Frontal cortex (tissue), 4 donors: Measurements from ENCODE around the gene SNAI1. TPM values are rescaled to one million over a fixed set of nuclear protein-coding genes. Genes with fewer than 3 reads are reported as not detected.

Experiments
- DNase-seq, 2 donors: peaks; one replicate each; pipeline ENCODE4 v3.0.0; 2012; ENCODE audit warnings: low spot score in 2 of 2
- FAIRE-seq: peaks from 2 replicates; lab custom pipeline; 2012; peaks lifted over from hg19 to GRCh38; lab: Jason Lieb, UNC
- small RNA-seq: library from RNA; depleted of rRNA; stranded (forward); fragments of <200 nt; gene quantifications from one replicate; pipeline ENCODE3, GENCODE V24; 2014
- total RNA-seq: library from RNA; depleted of rRNA; stranded (reverse); fragments of >200 nt; gene quantifications from one replicate; pipeline ENCODE4 v1.2.3, GENCODE V29; 2014
- donor health status: control.
- donor health status: control.
- donor health status: control.

SNAI1 gene
- total RNA-seq, 1 donor from 2014 or later: not detected

DNA sequence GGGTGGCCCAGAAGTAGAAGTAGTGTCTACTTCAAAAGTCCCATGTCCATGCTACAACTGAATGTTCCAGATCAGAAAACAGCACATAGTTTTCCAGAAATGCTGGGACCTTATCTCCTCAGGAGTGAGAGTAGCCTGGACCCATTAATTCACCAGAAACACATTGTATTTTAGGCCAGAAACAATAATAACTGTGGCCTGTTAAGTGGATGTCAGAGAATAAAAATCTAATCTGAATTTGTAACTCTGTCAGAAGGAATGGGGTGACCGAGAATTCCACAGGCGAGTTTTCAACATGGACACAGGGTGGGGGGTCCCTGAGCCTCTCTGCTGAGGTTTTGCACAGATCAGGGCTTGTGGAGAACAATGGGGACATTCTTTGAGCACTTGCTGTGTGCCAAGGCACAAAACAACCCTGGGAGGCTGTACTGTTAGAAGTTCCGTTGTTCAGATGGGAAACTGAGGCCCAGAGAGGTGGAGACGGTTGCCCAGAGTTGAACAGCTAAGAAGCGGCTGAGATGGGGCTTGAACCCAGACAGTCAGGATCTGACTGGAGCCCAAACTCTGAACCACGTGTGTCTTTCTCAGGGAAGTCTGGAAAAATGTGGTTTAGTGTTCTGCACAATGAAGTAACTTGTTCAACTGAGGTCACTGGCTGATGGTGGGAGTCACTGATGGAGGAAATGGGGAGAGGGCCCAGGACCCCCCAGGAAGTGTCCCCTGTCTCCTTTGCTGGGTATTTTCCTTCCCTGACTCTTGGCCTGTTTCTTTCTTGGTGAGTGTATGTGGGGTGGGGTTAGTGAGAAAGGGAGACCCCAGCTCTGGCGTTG lies 44.2 kb downstream of the SNAI1 start:
- DNase-seq (no peak), FAIRE-seq (no peak)

DNA sequence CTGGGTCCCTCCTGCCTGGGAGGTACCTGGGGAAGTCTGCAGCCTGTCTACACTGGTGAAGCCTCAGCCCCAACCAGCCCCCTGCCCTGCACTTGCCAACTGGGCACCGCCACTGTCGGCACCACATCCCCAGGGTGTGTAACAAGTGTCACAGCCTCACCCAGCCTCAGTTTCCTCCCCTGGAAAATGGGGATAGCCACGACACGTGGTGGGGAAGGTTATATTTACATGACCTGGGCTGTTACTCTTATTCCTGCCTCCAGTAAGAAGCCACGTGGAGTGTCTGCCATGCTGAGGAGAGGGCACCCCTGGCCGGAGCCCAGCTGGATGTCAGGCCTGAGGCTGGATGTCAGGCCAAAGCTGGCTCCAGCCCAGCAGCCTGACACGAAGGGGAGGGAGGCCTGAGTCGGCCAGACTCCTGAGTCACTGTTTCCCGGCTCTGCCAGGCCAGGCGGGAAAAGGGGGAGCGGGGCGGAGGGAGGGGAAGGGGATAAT lies 44.9 kb downstream of the SNAI1 start:
- FAIRE-seq (no peak), DNase-seq (peak; percentile 64 to 77)

DNA sequence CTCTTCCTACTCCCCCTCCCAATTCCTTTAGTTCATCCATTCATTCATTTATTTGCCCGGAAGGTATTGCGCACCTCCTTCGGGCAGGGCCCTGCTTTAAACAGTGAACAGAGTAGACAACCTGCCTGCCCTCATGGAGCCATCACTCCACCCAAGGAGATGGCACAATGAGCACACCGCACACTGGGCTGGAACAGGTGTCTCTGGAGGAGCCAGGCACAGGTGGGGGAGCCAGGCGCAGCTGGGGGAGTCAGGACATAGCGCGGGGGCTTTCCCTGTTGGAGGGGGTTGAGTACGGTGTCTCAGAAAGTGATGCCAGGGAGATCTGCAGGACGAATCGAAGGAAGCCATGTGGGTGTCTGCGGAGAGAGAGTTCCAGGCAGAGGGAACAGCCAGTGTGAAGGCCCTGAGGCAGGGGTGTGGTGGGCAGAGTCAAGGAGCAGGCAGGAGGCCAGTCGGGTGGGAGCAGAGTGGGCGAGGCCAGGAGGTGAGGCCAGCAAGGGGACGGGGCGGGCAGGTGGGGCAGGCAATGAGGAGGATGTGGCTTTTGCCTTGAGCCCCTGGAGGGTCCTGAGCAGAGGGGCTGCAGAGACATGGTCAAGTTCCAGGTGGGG lies 46.4 kb downstream of the SNAI1 start:
- DNase-seq (no peak), FAIRE-seq (no peak)

DNA sequence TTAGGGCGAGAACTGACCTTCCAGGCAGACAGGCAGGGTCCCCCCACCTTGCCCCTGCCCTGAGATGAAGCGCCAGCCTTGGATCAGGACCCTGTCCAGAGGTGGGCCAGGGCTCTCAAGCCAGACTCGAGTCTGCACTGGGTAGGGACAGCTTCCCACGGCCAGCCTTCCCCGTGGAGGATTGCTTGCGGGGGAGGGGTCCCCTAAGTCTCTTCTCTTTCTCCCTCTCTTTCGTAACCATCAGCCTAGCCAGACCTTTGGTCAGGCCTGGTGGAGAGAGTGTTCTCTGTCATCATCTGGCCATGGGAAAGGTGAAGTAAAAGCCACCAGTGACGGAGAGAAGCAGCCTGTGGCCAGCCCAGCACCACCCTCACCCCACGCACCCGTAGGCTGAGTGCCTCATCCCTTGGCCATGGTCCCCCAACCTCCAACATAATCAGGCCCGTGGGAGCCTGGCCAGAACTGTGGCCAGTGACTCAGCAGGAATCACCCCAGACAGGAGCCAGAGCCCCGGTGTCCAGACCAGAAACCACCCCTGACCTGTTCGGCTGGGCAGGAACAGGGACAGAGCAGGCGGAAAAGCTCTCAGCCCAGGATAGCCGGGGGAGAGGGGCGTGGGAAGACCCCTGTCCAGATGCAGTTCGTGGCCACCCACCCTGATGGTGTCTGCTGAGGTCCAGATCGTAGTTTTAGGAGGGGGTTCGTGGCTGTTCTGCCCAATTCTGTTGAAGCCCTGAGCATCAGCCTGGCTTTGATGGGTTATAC lies 47.1 kb downstream of the SNAI1 start:
- DNase-seq: no peak
- FAIRE-seq: no peak

DNA sequence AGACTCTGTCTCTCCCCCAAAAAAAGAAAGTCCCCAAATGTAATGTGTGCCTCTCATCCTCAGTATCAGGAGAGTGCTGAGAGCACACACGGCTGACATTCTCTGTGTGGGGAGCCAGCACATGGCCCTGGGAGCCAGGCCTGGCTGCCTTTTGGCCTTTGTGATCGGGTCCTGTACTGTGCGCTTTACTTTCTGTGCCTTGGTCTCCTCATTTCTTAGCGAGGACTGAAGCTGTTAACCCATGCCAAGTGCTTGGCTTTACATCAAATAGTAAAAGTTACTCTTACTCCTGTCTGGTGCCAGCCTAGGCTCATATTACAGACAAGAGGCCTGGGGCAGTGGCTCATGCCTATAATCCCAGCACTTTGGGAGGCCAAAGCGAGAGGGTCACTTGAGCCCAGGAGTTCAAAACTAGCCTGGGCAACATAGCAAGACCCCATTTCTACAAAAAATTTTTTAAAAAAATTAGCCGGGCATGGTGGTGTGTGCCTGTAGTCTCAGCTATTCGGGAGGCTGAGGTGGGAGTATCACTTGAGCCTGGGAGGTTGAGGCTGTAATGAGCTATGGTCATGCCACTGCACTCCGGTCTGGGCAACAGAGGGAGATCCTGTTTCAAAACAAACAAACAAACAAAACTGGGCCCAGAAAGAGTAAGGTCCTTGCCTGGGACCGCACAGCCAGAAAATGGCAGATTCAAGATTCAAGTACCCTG lies 50.3 kb downstream of the SNAI1 start:
- FAIRE-seq (no peak), DNase-seq (no peak)

DNA sequence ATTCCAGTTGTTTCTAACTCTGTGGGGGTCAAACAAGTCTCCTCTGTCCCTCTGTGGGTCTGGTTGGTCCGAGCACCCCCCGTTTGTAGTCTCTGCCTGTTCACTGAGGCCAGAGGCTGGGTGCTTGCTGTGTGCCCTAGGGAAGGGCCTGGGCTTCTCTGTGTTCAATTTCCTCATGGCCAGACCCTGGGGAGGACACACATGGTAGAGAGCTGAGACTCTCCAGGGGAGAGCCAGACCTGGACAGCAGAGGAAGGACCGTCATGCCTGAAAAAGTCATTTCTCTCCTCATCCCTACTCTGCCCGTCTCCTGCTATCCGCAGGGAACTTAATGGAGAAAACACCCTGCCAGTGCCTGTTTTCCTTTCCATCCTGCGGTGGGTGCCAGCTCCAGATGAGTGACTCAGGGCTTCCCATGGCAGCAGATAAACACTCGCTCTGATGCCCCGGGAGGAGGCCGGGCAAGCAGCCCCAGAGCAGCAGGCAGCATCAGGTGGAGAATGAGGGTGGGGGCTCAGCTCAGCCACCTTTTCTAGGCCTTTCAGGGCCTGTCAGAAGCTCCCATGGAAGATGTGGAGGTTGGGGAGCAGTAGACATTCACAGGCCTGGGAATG lies 51.9 kb downstream of the SNAI1 start:
- no peak for FAIRE-seq
- DNase-seq: no peak

DNA sequence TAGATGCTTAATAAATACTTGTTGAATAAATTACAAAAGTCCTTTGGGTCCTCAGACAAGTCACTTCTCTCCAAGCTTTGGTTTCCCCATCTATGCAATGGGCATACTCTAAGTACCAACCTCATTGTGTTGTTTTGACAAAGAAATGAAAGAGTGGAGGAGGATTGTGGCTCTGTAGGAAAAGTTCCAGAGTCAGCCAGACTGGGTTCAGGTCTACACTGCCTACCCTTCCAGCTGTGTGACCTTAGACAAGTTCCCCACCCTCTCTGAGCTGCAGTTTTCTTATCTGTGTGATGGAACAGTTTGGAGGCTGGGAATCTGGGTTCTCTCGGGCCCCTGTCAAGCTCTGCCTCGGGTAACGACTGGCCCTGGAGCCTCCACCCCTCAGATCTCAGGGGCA lies 53.9 kb downstream of the SNAI1 start:
- FAIRE-seq: no peak
- DNase-seq: no peak

DNA sequence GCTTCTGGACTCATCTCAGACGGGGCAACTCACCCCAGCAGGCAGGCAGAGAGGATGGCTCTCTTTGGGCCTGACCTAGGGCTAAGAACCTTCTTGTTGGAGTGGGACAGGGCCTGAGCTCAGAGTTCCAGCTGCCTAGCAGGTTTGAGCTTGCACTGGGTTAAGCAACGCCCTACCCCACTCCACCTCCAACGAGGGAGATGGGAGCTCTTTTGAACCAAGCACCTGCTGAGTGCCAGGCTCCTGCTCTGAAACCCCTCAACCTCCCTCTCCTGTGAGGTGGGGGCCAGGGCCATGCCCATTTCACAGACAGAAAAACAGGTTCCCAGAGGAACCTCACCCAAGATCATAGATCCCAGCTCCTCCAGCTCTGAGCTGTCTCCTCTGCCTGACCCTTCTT lies 54.3 kb downstream of the SNAI1 start:
- FAIRE-seq (no peak), DNase-seq (no peak)

DNA sequence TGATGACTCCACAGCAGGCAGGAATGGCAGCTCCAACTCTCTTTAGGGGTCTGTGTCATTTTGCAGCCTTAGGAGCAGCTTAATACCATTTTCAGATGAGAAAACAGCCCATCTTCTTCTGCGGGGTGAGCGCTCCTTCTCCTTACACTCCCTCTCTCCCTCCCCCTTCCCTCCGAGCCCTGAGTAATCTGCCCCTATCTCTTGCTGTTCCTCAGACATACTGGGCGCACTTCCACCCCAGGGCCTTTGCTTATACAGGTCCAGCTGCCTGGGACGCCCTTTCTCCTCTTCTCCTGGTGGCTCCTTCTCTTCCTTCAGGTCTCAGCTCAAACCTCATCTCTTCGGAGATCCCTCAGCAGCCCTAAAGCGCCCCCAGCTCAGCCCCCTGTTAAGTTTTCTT lies 54.8 kb downstream of the SNAI1 start:
- FAIRE-seq: no peak
- no peak for DNase-seq

DNA sequence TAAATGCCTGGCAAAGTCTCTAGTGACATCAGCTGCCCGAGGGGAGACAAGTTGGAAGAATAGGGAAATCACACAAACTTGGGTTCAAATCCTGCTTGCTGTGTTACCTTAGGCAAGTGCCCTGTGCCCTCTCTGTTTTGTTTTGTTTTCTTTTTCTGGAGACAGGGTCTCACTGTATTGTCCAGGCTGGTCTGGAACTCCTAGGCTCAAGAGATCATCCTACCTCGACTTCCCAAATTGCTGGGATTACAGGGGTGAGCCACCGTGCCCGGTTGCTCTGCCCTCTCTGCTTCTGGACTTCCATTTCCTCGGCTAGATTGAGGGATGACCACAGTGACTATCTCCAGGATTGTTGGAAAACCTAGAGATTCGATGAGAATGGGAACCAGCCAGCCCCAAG lies 55.4 kb downstream of the SNAI1 start:
- no peak for DNase-seq
- FAIRE-seq: no peak

Small RNA genes within 50 kb of the gene (small RNA-seq; reads per million reads assigned to genes)
- gene RF00017 (not detected), gene RNU6-147P (not detected)

Other genes with a start within 250 kb of the SNAI1 start
- gene SLC9A8, start 170.2 kb upstream of the SNAI1 start, total RNA-seq: 4.5 TPM
- gene SPATA2, start 67.5 kb upstream of the SNAI1 start, total RNA-seq: 2.0 TPM
- 31.0 TPM for gene RNF114, start 46.6 kb upstream of the SNAI1 start, total RNA-seq
- 20.0 TPM for gene UBE2V1, start 130.2 kb downstream of the SNAI1 start, total RNA-seq
- gene PEDS1, start 170.7 kb downstream of the SNAI1 start, total RNA-seq: 9.4 TPM
- 1.6 TPM for gene CEBPB, start 207.8 kb downstream of the SNAI1 start, total RNA-seq